ENCODE data around the gene TRIM15.
"Not testable (repeated sequence)": the region's sequence is repeated elsewhere in the genome, so short reads cannot be mapped to it uniquely, and the experiment has no call there.

The TRIM15 gene

DNA sequence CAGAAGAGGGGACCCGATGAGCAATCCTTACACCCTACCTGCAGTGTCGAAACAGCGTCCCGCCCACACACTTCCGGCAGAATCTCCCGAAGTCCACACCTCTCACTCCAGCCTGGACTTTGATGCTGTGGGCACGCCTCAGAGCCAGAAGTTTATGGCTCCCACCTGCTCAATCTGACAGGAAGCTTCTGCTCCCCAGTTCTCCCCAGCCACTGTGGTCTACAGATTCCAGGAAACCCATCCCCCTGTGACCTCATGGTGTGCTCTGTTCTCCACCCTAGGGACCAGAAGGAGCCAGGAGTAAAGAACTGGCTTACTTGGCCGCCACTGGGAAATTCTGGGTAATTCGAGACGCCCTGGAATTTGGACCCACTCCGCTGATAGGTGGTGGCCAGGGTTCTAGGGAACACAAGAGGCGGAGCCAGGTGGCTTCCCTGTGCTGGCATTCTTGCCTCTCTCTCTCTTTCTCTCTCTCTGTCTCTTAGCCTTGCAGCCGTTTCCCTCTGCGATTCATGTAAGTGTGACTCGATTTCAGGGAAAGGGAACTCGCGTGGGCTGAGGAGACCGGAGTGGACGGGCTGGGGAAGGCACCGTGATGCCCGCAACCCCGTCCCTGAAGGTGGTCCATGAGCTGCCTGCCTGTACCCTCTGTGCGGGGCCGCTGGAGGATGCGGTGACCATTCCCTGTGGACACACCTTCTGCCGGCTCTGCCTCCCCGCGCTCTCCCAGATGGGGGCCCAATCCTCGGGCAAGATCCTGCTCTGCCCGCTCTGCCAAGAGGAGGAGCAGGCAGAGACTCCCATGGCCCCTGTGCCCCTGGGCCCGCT, at the start of gene TRIM15:
Gene TRIM15 (plus strand): TSS at position 457 of the 828 bp plus-strand sequence. CDS start 139 bp downstream, at position 596.
- DNase-seq (ENCODE audit: low read depth in 2 of 2) = peak; percentile 33 to 55

DNA sequence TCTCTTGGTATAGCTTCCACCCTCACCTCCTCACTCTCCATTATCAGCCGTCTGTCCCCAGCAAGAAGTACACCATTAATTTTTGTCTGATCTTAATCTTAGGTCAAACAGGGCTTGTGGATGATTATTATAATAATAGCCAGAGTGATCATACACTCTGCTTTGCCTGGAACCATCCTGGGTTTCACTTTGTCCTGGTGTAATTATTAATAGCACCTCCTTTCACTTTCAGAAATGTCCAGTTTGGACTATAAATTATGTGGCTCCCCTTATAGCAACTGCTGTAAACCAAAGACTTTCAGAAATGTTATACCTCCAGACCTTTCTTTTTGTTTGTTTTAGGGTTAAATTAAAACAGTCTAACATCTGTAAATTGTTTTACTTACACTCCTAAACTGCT, 49.5 kb upstream of the TRIM15 start:
- DNase-seq (ENCODE audit: low read depth in 2 of 2) = no peak

DNA sequence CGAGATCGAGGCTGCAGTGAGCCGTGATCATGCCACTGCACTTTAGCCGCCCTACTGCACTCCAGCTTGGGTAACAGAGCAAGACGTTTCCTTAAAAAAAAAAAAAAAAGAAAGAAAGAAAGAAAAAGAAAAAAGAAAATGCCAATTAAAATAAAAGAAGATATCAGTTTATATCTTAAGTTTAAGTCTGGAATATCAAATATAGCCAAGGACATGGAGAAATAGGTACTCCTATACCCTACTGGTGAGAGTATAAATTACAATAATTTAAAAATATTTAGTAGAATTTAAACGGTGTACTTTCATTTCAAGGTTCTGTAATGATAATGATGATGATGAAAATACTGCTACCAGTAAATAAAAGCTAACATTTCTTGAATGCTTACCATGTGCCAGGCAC, 46.6 kb upstream of the TRIM15 start:
- DNase-seq (ENCODE audit: low read depth in 2 of 2) = no peak

DNA sequence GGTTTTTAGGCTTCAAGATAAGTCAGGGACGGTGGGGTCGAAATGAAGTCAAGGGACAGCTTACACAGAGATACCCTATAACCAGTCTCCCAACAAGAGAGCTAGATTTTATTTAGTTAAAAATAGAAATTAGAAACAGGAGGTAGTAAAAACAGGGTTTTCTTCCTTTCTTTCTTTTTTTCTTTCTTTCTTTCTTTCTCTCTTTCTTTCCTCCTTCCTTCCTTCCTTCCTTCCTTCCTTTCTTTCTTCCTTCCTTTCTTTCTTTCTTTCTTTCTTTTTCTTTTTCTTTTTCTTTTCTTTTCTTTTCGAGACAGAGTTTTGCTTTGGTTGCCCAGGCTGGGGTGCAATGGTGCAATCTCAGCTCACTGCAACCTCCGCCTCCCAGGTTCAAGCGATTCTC, 44.7 kb upstream of the TRIM15 start:
- DNase-seq (ENCODE audit: low read depth in 2 of 2) = not testable (repeated sequence)

- no peak for DNase-seq (ENCODE audit: low read depth in 2 of 2)
These were observed 41.6 kb upstream of the TRIM15 start for GRCh38 chr6:30121446-30122366.

GRCh38 chr6:30122515-30122914, 40.8 kb upstream of the TRIM15 start:
- no peak for DNase-seq (ENCODE audit: low read depth in 2 of 2)

DNA sequence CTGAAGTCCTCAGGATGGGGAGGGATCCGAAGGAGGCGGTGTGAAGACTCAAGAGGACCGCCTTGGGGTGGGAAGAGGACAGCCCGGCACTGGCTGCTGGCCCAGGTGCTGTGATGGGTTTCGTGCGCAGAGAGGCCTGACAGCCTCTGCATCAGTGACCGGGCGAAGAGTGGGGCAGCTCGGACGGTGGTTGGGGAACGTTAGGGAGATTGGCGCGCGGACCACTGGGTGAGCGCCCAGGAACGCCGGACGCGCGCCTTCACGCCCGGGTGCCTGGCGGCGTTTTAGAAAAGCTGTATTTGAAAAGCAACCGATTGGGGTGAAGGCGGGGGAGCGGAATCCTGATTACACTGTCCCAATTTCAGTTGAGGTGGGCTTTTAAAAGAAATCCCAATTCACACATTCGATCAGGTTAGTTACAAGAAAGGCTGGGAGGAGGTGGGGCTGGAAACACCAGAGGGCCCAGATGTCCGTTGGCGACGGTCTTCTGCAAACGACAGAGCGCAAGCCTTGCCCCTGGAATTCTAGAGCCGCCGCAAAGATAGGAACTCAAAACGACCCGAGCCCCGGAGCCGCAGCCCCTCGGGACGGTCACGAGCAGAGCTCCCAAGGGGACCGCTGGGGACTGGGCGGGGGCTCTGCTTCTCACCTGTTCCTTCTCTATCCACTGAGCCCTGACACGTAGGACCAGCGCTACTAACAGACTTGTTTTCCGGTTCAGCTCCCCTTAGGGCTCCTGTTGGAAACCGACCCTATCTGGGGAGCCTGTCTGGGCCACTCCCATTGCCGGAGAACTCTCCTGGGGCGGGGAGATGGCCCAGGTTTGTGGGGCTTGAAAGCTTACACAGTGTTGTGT, 35.9 kb upstream of the TRIM15 start:
- DNase-seq (ENCODE audit: low read depth in 2 of 2) = no peak

DNA sequence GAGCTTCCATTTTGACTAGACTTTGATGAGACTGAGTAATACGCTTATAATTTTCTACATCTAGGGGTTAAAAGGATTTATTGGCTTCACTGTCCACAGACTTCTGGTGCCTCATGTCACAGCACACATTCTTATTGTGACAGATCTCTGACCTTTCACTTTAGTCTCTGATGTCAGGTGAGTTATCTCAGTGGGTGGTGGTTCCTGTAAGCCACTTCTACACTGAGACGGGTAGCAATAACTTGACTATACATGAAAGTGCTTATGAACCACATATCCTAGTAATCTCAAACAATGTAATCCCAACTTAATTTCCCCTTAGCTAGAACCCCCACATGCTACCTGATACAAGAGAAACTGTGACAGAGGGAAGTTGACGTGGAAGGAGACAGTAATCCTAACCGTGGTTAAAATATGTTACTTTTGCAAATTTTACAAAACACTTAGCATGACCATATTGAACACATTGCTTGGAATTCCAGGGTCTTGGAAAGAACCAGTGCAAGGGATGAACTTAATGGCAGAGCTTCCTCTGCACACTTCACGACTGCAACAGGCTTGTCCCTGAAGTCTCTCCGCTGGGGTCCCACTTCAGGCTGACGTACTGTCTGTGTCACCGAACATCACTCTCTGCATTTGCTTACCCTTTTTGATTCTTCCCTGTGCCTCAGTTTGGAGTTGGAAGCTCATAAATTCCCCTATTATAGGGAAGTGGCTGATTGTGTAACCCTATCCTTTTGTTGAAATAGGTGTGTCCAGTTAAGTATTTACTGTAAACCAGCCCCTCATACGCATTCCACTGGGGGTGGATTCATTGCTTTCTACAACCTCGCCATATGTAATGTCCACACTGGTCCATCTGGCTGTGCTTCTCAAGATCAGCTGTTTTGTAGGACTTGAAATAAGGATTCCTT, 33.8 kb upstream of the TRIM15 start:
- DNase-seq (ENCODE audit: low read depth in 2 of 2) = no peak

DNA sequence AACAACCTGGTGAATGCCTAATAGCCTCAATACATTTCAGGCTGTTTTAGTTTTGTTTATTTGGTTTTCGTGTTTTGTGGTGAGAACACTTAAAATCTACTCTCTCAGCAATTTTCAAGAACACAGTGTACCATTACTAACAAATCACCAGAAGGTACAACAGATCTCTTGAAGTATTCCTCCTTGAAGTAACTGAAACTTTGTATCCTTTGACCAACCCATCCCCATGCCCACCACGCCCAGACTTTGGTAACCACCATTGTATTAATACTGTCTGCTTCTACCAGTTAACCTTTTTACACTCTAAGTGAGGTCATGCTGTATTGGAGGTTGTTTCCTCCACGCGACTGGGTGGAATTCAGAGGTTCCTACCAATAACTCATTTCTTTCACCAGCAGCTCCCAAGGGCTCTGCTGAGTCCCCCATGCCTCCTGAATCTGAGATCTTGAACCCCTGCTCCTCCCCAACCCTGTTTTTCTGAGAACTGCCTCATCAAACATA, 33.1 kb upstream of the TRIM15 start:
- DNase-seq (ENCODE audit: low read depth in 2 of 2) = no peak

- DNase-seq (ENCODE audit: low read depth in 2 of 2) = peak; percentile 33 to 39
These were observed 32.2 kb upstream of the TRIM15 start for GRCh38 chr6:30130887-30131862.

DNA sequence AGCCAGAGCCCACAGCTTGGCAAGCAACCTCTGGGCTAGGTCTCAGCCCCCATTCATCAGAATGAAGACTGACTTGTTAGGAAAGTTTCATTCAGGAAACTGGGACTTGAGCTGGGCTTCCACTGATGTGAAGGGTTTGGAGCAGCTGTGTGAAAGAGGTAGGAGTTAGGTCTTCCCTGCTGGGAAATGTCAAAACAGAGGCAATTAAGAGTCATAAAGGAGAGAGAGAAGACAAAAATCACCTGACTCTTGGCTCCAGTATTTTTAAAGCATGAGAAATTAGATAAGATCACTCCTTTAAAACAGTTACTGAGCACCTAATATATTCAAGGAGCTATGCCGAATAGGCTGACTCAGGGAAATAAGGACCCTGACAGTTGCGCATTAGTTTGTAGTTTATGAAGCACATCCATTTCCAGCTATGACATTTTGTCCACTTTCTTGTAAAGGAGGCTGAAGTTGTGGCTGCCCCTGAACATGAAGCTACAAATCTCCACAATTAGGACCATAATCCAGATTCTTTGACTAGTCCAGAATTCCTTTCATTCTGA, 31.3 kb upstream of the TRIM15 start:
- DNase-seq (ENCODE audit: low read depth in 2 of 2) = no peak

DNA sequence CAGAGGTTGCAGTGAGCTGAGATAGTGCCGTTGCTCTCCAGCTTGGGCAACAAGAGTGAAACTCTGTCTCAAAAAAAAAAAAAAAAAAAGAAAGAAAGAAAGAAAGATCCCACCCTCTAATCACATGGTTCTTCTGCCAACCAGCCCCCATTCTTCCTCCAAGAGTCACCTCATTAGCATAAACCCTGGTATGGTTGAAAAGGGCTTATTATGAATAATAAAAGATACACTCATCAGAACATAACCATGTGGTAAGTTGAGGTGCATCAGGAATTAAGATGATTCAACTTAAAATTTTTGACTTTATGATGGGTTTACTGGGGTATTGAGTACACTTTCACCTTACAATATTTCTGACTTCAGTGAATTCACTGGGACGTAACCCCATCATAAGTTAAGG, 28.2 kb upstream of the TRIM15 start:
- no peak for DNase-seq (ENCODE audit: low read depth in 2 of 2)

- DNase-seq (ENCODE audit: low read depth in 2 of 2) = no peak
These were observed 27.6 kb upstream of the TRIM15 start, which contains the start of gene TRIM40 for GRCh38 chr6:30135757-30136156. Gene TRIM40 (plus strand): TSS chr6:30136140. CDS start chr6:30137037, 897 bp downstream.

DNA sequence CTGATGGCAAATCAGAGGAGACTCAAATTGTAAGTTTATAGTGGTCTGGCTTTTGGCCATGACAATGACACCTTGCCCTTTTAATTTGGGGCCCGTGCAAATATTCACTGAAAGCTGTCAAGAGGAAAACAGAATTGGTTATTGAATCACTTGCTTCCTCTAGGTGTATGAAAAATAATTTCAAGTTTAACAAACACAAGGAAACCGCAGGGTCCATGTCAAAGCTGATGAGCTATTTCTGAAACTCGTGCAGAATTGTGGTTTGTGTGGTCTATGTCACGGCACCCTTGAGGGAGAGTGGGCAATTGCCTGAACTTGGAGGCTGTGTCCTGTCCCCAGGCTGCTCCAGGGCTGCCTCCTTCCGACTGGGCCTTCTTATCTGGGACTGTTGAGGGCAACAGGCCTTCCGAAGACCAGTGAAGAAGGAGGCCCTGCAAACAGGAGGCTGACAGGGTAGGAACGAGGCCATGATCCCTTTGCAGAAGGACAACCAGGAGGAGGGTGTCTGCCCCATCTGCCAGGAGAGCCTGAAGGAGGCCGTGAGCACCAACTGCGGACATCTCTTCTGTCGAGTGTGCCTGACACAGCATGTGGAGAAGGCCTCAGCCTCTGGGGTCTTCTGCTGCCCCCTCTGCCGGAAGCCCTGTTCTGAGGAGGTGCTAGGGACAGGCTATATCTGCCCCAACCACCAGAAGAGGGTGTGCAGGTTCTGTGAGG, 26.6 kb upstream of the TRIM15 start:
- DNase-seq (ENCODE audit: low read depth in 2 of 2) = no peak

- DNase-seq (ENCODE audit: low read depth in 2 of 2) = not testable (repeated sequence)
These were observed 23.1 kb upstream of the TRIM15 start for GRCh38 chr6:30140240-30140639.

DNA sequence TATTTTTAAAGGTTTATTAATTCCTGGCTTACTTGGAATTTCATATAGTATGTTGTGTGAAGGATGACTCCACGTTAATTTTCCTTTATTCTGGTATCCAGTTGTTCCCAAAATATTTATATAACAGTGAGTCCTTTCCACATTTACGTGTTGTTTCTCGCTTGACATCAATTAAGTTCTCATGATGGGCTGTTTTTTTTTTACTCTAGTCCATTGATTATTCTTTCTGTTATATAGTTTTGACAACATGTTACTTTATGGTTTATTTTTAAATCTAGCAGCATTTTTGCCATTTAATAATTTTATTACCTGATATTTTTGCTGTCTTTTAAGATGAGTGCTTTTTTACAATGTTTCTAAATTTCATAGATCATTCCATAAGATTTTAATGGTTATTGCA, 20.7 kb upstream of the TRIM15 start:
- DNase-seq (ENCODE audit: low read depth in 2 of 2) = no peak

DNA sequence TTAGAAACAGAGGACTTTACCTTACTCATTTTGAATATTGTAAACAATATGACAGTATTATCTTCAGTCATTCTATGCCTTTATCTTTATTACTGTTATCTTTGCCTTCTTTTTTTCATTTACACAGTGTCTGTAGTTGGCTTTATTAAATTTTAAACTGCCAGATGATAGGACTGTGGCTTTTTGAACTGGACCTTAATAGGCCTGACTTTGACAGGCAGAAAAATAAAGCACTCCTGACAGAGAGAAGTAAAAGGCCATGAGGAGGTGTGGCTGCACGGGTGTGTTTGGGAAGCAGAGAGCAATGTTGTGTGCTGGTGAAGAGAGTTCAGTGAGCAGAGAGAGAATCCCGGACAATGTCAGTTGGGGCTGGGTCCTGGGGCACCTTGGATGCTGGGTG, 19.6 kb upstream of the TRIM15 start:
- no peak for DNase-seq (ENCODE audit: low read depth in 2 of 2)

DNA sequence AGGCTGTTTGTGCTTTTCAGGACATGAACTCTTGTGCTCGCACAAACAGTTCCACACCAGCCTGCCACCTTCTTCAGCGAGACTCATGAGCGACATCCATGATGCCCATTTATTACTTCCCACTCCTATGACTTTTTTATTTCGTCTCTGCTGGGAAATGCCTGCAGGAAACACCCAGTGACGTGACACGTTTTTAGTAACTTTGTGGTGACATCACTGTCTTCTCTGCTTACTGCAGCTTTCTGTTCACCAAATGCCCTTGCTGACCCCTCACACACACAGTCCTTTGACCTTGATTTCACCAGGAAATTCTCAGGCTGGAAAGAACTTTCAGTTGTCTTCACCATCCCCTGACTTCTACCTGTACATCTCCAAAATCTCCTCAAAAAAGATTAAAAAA, 18.5 kb upstream of the TRIM15 start:
- DNase-seq (ENCODE audit: low read depth in 2 of 2) = no peak

Data from activated CD4-positive, alpha-beta T cell treated with anti-CD3 and anti-CD28 coated beads for 24 hours (primary cell).